Fibroblast of the aortic adventitia (primary cell): ENCODE results near the gene PNLIPRP3. TPM values are rescaled to one million over a fixed set of nuclear protein-coding genes. Genes with fewer than 3 reads are reported as not detected.

Source experiments
- DNase-seq: peaks from one replicate; pipeline ENCODE4 v3.0.0-alpha.2; 2010; ENCODE audit warnings: low read depth
- H3K4me3 ChIP-seq: 2 replicates; pipeline ENCODE4 v1.5.1; 2011; ENCODE audit warnings: low read depth, mild to moderate bottlenecking, control low read depth, low read length, moderate library complexity
- CTCF ChIP-seq: IDR thresholded peaks from 2 replicates; pipeline ENCODE4 v1.5.1; 2011; ENCODE audit warnings: mild to moderate bottlenecking, low read length, control low read depth, inconsistent platforms; ENCODE audit not compliant: insufficient read depth
- total RNA-seq: library from RNA; depleted of rRNA; stranded (reverse); fragments of >200 nt; gene quantifications from 2 replicates; pipeline ENCODE4 v1.2.3, GENCODE V29; 2012; ENCODE audit warnings: low replicate concordance

Gene PNLIPRP3
- total RNA-seq, 1 donor = not detected

DNA sequence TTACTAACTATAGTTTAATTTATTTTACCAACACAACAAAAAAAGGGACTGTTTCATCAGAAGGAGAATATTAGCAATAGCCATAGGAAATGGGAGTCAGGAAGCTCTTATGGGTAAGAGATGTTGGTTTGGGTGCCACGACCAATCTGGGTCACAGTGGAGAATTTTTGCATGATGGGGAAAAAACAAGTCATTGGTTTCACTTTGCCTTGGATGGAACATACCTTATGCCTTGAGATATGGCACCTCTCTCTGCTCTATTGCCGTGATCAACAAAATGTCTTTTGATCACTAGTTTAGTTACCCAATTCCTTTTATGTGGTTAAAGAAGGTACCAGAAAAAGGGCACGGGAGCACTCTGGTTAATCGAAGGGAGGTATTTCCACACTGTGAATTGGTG is 48.2 kb downstream of the PNLIPRP3 start:
- no peak overlapping the region for H3K4me3 ChIP-seq
- no peak for TF ChIP-seq CTCF
- no peak for DNase-seq

GRCh38 chr10:116476461-116476860 is 48.8 kb downstream of the PNLIPRP3 start:
- no peak for DNase-seq
- no peak for TF ChIP-seq CTCF
- H3K4me3 ChIP-seq = no peak overlapping the region

- no peak for DNase-seq
- no peak overlapping the region for H3K4me3 ChIP-seq
- TF ChIP-seq CTCF = no peak
These were observed 50.5 kb downstream of the PNLIPRP3 start for GRCh38 chr10:116477986-116478664.

DNA sequence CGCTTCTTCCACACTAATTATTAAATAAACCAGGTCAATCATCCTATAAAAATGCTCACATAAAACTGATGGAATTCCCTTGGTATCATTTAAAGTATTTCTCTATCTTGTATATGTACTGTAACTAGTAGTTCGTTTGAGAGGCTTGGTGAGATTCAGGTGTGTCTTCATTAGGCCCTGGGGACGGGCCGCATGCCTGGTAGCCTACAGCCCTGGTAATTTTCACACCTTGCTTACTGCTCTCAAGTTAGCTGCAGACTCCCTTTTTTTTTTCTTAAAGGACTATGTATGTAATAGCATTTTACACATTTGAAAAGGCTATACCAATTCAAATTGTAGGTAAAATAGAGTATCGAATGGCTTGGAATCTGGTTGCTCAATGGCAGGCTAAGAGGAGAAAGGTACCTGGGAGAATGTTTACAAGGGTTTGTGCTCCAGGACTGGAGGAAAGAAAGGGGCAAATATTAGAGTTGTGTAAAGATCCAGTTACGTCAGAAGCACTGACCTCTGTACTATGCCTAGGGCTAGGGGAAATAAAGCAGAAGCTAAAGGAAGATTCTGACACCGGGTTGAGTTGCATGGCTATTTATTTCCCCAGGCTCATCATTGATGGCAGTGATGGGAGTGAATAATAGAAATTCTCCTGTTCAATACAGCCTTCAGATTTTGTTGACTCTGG is 59.3 kb downstream of the PNLIPRP3 start:
- no peak for TF ChIP-seq CTCF
- no peak for DNase-seq

GRCh38 chr10:116487522-116488430 is 60.1 kb downstream of the PNLIPRP3 start:
- TF ChIP-seq CTCF = no peak
- no peak for DNase-seq
- H3K4me3 ChIP-seq = no peak overlapping the region

More for the DNA sequence above, 59.3 kb downstream of the PNLIPRP3 start:
- no peak overlapping the region for H3K4me3 ChIP-seq

DNA sequence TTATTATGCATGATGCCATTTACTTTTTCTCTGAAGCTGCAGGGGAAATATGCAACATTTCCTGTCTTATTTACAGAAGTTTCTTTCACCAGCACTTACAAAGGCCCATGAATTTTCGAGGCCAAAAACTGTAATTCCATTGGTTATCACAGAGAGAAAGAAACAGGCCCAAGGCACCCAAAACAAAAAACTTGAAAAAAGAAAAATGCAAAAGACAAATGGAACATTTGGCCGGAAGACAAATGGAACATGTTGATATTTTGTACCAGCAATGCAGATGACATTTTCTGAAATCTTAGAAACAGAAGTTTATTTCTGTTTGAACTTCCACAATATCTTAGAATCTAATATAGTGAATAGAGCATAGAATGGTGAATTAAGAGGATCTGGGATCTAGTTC is 61.8 kb downstream of the PNLIPRP3 start:
- DNase-seq = no peak
- H3K4me3 ChIP-seq = no peak overlapping the region
- TF ChIP-seq CTCF = no peak
